NCI-H2107 (cell line): Measurements from ENCODE around the gene SLC12A6.
"Not testable (repeated sequence)": the region's sequence is repeated elsewhere in the genome, so short reads cannot be mapped to it uniquely, and the experiment has no call there.

Experiments
- DNase-seq: peaks from one replicate; lab custom pipeline; 2025; lab: John Stamatoyannopoulos, UW

The SLC12A6 gene

DNA sequence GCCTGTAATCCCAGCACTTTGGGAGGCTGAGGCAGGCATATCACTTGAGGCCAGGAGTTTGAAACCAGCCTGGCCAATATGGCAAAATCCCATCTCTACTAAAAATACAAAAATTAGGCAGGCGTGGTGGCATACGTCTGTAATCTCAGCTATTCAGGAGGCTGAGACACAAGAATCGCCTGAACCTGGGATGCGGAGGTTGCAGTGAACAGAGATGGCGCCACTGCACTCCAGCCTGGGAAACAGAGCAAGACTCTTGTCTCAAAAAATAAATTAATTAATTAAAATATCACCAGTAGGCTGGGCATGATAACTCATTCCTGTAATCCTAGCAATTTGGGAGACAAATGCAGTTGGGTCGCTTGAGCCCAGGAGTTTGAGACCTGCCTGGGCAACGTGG lies 144.3 kb downstream of the SLC12A6 start:
- DNase-seq = not testable (repeated sequence)

DNA sequence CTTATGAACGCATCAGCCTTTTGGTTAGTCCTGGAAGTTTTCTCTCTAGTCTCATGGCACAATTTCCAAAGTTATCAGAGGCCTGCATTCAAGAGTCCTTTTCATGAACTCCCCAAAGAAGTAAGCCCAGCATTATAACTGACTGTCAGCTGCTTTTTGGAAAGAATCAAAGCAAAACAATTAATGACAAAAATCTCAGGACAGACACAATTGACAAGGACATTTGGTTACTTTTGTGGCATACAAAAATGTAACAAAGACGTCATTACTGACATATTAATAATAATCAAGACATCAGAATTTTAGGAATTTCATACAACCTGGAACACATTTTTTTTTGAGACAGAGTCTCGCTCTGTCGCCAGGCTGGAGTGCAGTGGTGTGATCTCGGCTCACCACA lies 148.9 kb downstream of the SLC12A6 start:
- no peak for DNase-seq

DNA sequence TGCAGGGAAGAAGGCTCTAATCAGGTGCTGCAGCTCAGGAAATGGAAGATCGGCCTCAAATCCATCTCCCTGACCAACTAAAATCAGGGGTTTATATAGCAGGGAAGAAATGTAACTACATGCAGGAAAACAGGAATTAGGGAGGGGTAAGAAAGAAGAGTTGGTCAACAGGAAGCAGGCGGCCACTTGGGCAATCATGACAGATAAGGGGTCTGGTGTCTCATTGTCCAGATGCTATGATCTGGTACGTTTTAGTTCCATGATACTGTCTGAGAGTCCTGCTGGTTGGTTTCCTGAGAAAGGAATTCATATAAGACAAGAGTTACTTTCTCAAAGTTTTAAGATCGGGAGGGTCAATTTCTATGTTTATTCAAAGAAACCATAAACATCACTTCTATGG lies 151.9 kb downstream of the SLC12A6 start:
- no peak for DNase-seq

DNA sequence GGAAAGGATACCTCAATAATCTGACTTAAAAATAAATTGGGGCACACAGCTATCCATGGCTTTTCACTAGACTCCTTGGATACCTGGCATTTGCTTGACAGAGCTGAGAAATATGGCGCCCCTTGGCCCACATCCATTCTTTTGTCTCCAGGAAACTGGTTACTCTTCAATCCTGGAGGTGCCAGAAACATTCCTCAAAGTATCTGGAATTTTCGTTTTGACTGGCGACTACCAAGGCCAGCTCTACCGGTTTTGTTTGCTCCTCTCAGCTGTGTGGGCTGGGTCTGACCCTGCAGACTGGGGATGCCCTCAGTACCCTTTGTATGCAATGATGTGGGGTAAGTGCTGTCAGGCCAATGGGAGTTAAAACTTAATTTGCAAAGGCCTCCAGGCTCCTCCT lies 154.6 kb downstream of the SLC12A6 start:
- DNase-seq = no peak
